IPS-NIHi7 (cell line): ENCODE data around the gene MS4A13.
"Not testable (repeated sequence)": the region's sequence is repeated elsewhere in the genome, so short reads cannot be mapped to it uniquely, and the experiment has no call there.

ENCODE experiments used
- DNase-seq: peaks from one replicate; pipeline ENCODE4 v3.0.0; 2012; ENCODE audit warnings: mixed read lengths; ENCODE audit errors: extremely low spot score

MS4A13 gene

DNA sequence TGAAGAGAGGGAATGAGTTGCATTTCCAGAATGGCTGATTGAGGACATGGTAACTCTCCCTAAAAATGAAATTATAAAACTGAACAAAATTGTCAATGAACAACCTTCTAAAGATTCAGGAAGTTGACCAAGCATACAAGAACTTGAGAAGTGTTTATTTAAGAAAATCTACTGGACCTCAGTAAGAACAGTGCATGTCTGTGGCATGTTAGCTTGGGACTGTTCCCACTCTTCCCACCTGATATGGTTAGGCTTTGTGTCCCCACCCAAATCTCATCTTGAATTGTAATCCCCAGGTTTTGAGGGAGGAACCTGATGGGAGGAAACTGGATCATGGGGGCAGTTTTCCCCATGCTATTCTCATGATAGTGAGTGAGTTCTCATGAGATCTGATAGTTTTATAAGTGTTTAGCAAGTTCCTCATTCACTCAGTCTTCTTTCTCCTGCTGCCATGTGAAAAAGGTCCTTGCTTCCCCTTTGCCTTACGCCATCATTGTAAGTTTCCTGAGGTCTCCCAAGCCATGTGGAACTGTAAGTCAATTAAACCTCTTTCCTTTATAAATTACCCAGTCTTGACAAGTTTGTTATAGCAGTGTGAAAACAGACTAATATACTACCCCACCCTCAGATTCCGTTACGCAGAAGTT, 15.4 kb downstream of the MS4A13 start:
- no peak for DNase-seq

- DNase-seq = not testable (repeated sequence)
Measured at GRCh38 chr11:60532383-60532782, 17.2 kb downstream of the MS4A13 start.

DNA sequence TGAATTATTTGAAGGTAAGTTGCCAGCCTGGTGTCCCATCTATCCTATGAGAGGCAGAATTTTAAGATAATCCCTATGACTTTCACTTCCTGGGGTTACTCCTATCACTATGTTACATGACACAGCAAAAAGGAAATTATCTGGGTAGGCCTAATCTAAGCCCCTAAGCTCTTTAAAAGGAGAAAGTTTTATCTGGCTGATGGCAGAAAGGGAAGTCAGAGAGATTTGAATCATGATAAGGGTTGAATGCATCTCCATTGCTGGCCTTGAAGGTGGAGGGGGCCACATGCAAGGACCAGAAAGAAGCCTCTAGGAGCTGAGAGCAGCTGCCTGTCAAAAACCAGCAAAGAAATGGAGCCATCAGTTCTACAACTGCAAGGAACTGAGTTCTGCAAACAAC, 23.4 kb downstream of the MS4A13 start:
- not testable (repeated sequence) for DNase-seq

DNA sequence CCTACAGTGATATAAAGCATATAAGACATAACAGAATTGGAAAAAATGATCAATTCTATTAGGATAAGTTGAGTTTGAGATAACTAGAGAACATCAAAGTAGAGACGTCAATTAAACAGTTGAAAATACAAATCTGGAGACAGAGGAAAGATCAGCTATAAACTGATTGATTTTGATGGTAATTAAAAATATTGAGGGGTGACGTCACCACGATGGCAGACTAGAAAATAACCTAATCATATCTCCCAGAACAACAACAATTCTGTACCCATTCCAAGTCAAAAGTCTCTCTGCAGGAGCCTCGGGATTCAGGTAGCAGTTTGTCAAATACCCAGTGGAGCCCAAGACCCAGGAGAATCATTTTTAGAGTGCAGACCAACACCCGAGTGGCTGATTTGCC, 28.9 kb downstream of the MS4A13 start:
- no peak for DNase-seq

- no peak for DNase-seq
Measured at GRCh38 chr11:60561254-60561653, 46.1 kb downstream of the MS4A13 start.

DNA sequence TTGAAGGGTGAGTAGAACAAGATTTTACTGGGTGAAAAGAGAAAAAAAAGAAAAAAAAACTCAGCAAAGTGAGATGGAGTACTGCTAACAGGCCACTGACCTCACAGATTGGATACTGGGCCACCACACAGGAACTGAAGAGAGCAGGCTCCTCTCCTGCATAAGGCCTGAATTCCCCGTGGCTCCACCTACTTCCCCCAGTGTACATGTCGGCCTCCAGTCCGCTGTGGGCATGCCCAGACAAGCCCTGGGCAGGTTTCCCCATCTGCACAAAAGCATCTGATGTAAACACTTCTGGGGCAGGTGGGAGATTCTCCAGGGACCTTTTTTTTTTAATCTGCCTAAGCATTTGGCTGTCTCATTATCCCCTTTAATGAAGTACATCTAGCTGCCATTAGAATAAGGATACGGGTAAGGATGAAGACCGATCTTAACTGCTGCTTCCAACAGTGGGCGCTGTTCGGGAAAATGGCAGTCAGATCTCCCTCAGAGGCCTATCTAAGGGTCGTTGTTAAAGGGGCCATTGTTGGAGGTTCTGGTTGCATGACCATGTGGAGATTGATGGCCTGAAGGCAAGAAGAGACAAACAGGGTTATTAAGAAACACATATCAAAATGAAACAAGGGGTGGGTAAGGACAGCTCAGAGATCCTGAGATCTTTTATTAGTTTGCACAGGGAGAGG, 48.5 kb downstream of the MS4A13 start:
- no peak for DNase-seq

DNA sequence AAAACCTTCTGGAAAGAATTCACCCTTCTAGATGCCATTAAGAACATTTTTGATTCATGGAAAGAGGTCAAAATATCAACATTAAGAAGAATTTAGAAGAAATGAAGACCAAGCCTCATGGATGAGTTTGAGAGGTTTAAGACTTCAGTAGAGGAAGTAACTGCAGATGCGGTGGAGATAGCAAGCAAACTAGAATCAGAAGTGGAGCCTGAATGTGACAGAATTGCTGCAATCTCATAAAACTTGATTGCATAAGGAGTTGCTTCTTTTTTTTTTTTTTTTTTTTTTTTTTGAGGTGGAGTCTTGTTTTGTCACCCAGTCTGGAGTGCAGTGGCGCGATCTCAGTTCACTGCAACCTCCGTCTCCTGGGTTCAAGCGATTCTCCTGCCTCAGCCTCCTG, 51.6 kb downstream of the MS4A13 start:
- no peak for DNase-seq

GRCh38 chr11:60570970-60571369, 55.8 kb downstream of the MS4A13 start:
- no peak for DNase-seq

DNA sequence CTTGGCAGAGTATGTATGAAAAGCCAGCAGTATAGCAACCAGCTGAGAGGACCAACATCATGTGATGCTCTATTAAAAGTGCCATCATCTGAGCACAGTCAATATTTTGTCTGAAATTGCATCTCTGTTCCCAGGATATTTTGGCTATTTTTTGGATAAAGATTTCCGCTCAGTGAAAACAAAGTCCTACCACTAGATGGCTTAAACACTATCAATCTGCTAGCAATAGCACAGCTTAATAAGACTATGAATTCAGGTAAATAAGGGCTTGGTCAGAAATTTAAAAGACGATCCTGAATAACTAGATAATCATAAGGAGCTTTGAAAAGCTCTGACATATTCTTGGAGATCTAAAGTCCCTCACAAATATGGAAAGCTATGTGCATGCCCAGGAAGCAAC, 74.4 kb downstream of the MS4A13 start:
- DNase-seq = no peak
